Measurements from ENCODE around the gene NINJ2. TPM values are rescaled to one million over a fixed set of nuclear protein-coding genes. Genes with fewer than 3 reads are reported as not detected.

Gene NINJ2
- total RNA-seq, 3 donors from 2014 or later (not counting 1 experiment from before 2014, with no cell fraction given) = 3.1 to 6.6 (median 4.9) TPM

DNA sequence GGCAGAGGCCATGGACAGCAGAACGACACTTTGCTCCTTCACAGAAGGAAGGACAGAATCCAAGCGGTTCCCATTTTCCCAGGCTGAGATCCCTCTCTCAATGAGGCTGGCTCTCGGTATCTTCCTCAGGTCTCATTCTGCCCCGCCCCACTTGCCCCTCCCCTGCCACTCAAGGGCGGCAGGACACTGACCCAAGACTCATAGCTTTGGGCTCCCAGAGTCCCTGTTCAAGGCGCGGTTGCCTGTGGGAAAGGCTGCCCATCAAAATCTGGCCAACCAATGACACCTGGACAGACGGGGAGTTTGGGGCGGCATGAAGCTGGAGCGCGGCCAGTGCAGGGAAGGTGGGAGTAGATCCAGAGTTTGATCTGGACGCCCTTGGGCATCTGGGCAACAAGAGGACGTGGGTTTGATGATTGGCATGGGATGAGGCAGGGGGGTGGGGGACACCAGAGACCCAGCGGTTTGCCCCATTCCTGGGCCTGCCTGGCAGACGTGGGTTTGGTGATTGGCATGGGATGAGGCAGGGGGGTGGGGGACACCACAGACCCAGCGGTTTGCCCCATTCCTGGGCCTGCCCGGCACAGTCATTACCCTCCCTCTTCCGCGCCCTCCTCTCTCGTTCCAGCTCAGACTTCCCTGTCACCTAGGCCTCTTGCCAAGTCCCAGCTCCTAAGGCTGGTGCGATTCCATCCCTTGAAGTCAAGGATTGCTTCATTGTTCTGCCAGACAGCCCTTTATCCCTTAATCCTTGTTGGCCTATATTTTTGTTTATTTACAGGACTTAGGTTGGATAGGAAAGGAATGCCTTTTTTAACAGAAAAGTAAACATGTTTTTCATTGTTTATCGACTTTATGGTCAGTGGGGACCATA lies 92.1 kb downstream of the NINJ2 start:
- Histone ChIP-seq H3K27me3 (ENCODE audit: control insufficient read depth, insufficient read depth, low read length) (no peaks in the 10 kb centered on the region), H3K4me1 (ENCODE audit: control insufficient read depth, insufficient read depth, low read length) (peaks cover 26% of the 10 kb centered on the region), H3K27ac (ENCODE audit: low read length) (no peak overlapping the region), H3K4me3 (ENCODE audit: low read length) (no peak overlapping the region), H3K36me3 (ENCODE audit: control insufficient read depth, insufficient read depth, low read length) (no peaks in the 10 kb centered on the region), H3K9me3 (ENCODE audit: control insufficient read depth, insufficient read depth, low read length) (no peaks in the 10 kb centered on the region)
- H3K4me3 Mint-ChIP-seq = peak overlapping the region; percentile 47
- H3K4me1 Mint-ChIP-seq = peaks cover 19 to 42% of the 10 kb centered on the region in 2 donors
- DNase-seq = no peak
- H3K9me3 Mint-ChIP-seq = no peaks in the 10 kb centered on the region
- no peaks in the 10 kb centered on the region for H3K36me3 Mint-ChIP-seq
- peak overlapping the region in 1 of 2 donors; percentile 57 for H3K27ac Mint-ChIP-seq
- no peak for ATAC-seq
- H3K27me3 Mint-ChIP-seq (ENCODE audit: low read depth in 2 of 2) = no peaks in the 10 kb centered on the region
- intact Hi-C loops (cut with micrococcal nuclease) = no loop called here
- 90% methylated on average over 22 of the region's 22 CpGs for whole genome bisulfite sequencing (ENCODE audit: insufficient coverage)
- TF ChIP-seq, protein P1, sequence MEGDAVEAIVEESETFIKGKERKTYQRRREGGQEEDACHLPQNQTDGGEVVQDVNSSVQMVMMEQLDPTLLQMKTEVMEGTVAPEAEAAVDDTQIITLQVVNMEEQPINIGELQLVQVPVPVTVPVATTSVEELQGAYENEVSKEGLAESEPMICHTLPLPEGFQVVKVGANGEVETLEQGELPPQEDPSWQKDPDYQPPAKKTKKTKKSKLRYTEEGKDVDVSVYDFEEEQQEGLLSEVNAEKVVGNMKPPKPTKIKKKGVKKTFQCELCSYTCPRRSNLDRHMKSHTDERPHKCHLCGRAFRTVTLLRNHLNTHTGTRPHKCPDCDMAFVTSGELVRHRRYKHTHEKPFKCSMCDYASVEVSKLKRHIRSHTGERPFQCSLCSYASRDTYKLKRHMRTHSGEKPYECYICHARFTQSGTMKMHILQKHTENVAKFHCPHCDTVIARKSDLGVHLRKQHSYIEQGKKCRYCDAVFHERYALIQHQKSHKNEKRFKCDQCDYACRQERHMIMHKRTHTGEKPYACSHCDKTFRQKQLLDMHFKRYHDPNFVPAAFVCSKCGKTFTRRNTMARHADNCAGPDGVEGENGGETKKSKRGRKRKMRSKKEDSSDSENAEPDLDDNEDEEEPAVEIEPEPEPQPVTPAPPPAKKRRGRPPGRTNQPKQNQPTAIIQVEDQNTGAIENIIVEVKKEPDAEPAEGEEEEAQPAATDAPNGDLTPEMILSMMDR (IDR thresholded peaks at IDR 0.05) = no peak

DNA sequence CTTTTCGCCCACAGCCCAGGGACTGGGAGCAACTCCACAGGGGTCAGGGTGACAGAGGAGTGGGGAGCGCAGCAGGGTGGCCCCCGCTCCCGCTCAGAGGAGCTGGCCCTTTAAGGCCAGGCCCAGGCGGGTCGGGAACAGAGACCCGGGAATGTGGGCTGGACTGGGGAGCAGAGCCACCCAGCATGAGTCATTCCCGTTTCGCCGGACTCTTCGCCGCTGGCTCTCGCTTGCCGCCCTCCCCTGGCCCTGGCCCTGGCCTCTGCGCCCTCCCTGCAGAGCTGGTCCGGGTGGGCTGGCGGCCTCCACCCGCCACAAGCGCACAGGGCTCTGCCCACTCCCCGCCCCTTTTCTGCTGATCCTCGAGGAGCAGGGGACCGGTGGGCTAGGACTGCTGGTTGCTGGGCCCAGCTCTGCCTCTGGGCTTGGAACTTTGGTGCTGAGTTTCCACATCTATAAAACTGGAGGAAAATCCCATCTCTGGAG lies 92.8 kb downstream of the NINJ2 start:
- Histone ChIP-seq H3K27me3 (ENCODE audit: control insufficient read depth, insufficient read depth, low read length) (no peaks in the 10 kb centered on the region), H3K9me3 (ENCODE audit: control insufficient read depth, insufficient read depth, low read length) (no peaks in the 10 kb centered on the region), H3K4me3 (ENCODE audit: low read length) (no peak overlapping the region), H3K27ac (ENCODE audit: low read length) (no peak overlapping the region), H3K36me3 (ENCODE audit: control insufficient read depth, insufficient read depth, low read length) (no peaks in the 10 kb centered on the region), H3K4me1 (ENCODE audit: control insufficient read depth, insufficient read depth, low read length) (peaks cover 26% of the 10 kb centered on the region)
- ATAC-seq (no peak), DNase-seq (no peak)
- intact Hi-C loops (cut with micrococcal nuclease) = no loop called here
- 86% methylated on average over 22 of the region's 22 CpGs for WGBS (ENCODE audit: insufficient coverage)
- H3K4me3 Mint-ChIP-seq = no peak overlapping the region
- no peaks in the 10 kb centered on the region for H3K27me3 Mint-ChIP-seq (ENCODE audit: low read depth in 2 of 2)
- TF ChIP-seq, protein P1 (IDR thresholded peaks at IDR 0.05) = no peak
- peaks cover 26 to 45% of the 10 kb centered on the region in 2 donors for H3K4me1 Mint-ChIP-seq
- H3K36me3 Mint-ChIP-seq = no peaks in the 10 kb centered on the region
- no peak overlapping the region for H3K27ac Mint-ChIP-seq
- no peaks in the 10 kb centered on the region for H3K9me3 Mint-ChIP-seq

DNA sequence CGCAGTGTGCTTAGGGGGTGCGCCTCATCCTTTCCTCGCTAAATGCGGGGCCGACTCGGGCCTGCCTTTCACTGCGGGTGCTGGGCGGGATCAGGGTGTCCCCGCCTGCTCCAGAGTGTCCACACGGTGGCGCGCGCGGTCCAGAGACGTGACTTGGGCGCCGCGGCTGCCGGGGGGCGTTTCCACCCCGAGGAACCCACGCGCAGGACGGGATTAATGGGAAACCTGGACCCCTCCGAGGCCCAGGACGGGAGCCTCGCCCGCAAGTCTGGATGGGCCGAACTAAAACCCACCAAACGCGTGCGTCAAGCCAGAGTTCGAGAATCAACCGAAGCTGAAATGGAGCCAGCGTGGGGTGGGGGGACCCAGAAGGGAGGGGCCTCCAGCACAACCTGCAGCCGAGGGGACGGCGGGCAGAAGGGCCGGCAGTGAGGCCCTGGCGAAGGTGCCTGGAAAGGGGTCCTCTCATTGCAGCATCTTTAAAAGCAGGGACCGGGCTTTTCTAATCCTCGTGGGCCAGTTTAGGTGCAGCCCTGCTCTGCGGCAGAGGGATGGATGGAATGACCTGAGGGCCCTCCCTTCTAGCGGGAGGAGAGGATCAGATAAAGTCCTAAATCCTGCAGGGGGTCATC lies 93.3 kb downstream of the NINJ2 start:
- Histone ChIP-seq H3K27me3 (ENCODE audit: control insufficient read depth, insufficient read depth, low read length) (no peaks in the 10 kb centered on the region), H3K36me3 (ENCODE audit: control insufficient read depth, insufficient read depth, low read length) (no peaks in the 10 kb centered on the region), H3K27ac (ENCODE audit: low read length) (no peak overlapping the region), H3K4me3 (ENCODE audit: low read length) (peak overlapping the region; percentile 58), H3K9me3 (ENCODE audit: control insufficient read depth, insufficient read depth, low read length) (no peaks in the 10 kb centered on the region), H3K4me1 (ENCODE audit: control insufficient read depth, insufficient read depth, low read length) (peaks cover 32% of the 10 kb centered on the region)
- TF ChIP-seq, protein P1 (IDR thresholded peaks at IDR 0.05) = peak; percentile 82
- ATAC-seq (peak; percentile 95 to 97 (median 95)), DNase-seq (peak; percentile 85 to 91)
- Mint-ChIP-seq H3K4me1 (peaks cover 32 to 51% of the 10 kb centered on the region in 2 donors), H3K9me3 (no peaks in the 10 kb centered on the region), H3K27me3 (ENCODE audit: low read depth in 2 of 2) (no peaks in the 10 kb centered on the region), H3K4me3 (peak overlapping the region; percentile 93), H3K27ac (peak overlapping the region; percentile 56 to 80), H3K36me3 (no peaks in the 10 kb centered on the region)
- WGBS (ENCODE audit: insufficient coverage) = 6% methylated on average over 44 of the region's 44 CpGs
- intact Hi-C loops (cut with micrococcal nuclease) = loop anchor here (1.0 to 5.0 kb wide), 2 partner anchors 244 to 522 kb away; no protein-coding TSS in a partner anchor
